ENCODE results near the gene G6PC3.

Gene G6PC3

GRCh38 chr17:44123356-44124117 lies 53.0 kb downstream of the G6PC3 start, which contains the start of gene HDAC5 (continued):
- no peak for TF ChIP-seq HOXD13 (CRISPR knock-in tag; IDR thresholded peaks at IDR 0.05; ENCODE audit: borderline replicate concordance)
- TF ChIP-seq, protein P1, sequence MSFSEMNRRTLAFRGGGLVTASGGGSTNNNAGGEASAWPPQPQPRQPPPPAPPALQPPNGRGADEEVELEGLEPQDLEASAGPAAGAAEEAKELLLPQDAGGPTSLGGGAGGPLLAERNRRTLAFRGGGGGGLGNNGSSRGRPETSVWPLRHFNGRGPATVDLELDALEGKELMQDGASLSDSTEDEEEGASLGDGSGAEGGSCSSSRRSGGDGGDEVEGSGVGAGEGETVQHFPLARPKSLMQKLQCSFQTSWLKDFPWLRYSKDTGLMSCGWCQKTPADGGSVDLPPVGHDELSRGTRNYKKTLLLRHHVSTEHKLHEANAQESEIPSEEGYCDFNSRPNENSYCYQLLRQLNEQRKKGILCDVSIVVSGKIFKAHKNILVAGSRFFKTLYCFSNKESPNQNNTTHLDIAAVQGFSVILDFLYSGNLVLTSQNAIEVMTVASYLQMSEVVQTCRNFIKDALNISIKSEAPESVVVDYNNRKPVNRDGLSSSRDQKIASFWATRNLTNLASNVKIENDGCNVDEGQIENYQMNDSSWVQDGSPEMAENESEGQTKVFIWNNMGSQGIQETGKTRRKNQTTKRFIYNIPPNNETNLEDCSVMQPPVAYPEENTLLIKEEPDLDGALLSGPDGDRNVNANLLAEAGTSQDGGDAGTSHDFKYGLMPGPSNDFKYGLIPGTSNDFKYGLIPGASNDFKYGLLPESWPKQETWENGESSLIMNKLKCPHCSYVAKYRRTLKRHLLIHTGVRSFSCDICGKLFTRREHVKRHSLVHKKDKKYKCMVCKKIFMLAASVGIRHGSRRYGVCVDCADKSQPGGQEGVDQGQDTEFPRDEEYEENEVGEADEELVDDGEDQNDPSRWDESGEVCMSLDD (tag by site-specific recombination; IDR thresholded peaks at IDR 0.05) = peak; percentile 55; the same call in 1 of the 2 replicates
- TF ChIP-seq GLIS2 (tag by site-specific recombination; IDR thresholded peaks at IDR 0.05) = peak; percentile 91
- TF ChIP-seq ZNF514 (tag by site-specific recombination; IDR thresholded peaks at IDR 0.05) = no peak
- TF ChIP-seq PRDM6 (tag by site-specific recombination; IDR thresholded peaks at IDR 0.05) = no peak
- no peak for TF ChIP-seq MEIS1 (CRISPR knock-in tag; IDR thresholded peaks at IDR 0.05; ENCODE audit: borderline replicate concordance)
- peak; percentile 74 for TF ChIP-seq ZEB2 (tag by site-specific recombination; IDR thresholded peaks at IDR 0.05)
- peak; percentile 88 for TF ChIP-seq PRDM10 (tag by site-specific recombination; IDR thresholded peaks at IDR 0.05)
- peak; percentile 88 for TF ChIP-seq IKZF3 (tag by site-specific recombination; IDR thresholded peaks at IDR 0.05)
- TF ChIP-seq ZNF391 (tag by site-specific recombination; IDR thresholded peaks at IDR 0.05; ENCODE audit: borderline replicate concordance, low read depth) = 0 out of 2 replicates have a peak, but pooled peaks have one; percentile 24
- peak; percentile 61 for TF ChIP-seq ZSCAN30 (tag by site-specific recombination; IDR thresholded peaks at IDR 0.05)
- no peak for TF ChIP-seq ZNF223 (tag by site-specific recombination; IDR thresholded peaks at IDR 0.05)
- no peak for TF ChIP-seq ZFP41 (tag by site-specific recombination; IDR thresholded peaks at IDR 0.05; ENCODE audit: borderline replicate concordance)
- TF ChIP-seq ZFP37 (tag by site-specific recombination; IDR thresholded peaks at IDR 0.05) = no peak
- 0 out of 2 replicates have a peak, but pooled peaks have one; percentile 50 for TF ChIP-seq ZNF561 (tag by site-specific recombination; IDR thresholded peaks at IDR 0.05; ENCODE audit: borderline replicate concordance)
- peak; percentile 98 for TF ChIP-seq ZBTB48 (tag by site-specific recombination; IDR thresholded peaks at IDR 0.05)
- peak; percentile 66; the same call in 1 of the 2 replicates for TF ChIP-seq ZNF324 (tag by site-specific recombination; IDR thresholded peaks at IDR 0.05)
- peak; percentile 66; the same call in 1 of the 2 replicates for TF ChIP-seq KLF9 (tag by site-specific recombination; IDR thresholded peaks at IDR 0.05; ENCODE audit: low read depth)
- TF ChIP-seq SP2 (tag by site-specific recombination; IDR thresholded peaks at IDR 0.05) = peak; percentile 58
- TF ChIP-seq ZNF843 (tag by site-specific recombination; IDR thresholded peaks at IDR 0.05) = 0 out of 2 replicates have a peak, but pooled peaks have one; percentile 48
- TF ChIP-seq, protein P2, sequence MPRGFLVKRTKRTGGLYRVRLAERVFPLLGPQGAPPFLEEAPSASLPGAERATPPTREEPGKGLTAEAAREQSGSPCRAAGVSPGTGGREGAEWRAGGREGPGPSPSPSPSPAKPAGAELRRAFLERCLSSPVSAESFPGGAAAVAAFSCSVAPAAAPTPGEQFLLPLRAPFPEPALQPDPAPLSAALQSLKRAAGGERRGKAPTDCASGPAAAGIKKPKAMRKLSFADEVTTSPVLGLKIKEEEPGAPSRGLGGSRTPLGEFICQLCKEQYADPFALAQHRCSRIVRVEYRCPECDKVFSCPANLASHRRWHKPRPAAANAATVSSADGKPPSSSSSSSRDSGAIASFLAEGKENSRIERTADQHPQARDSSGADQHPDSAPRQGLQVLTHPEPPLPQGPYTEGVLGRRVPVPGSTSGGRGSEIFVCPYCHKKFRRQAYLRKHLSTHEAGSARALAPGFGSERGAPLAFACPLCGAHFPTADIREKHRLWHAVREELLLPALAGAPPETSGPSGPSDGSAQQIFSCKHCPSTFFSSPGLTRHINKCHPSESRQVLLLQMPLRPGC (tag by site-specific recombination; IDR thresholded peaks at IDR 0.05) = no peak
- no peak for TF ChIP-seq ZNF214 (tag by site-specific recombination; IDR thresholded peaks at IDR 0.05; ENCODE audit: borderline replicate concordance)
- TF ChIP-seq, protein P3, sequence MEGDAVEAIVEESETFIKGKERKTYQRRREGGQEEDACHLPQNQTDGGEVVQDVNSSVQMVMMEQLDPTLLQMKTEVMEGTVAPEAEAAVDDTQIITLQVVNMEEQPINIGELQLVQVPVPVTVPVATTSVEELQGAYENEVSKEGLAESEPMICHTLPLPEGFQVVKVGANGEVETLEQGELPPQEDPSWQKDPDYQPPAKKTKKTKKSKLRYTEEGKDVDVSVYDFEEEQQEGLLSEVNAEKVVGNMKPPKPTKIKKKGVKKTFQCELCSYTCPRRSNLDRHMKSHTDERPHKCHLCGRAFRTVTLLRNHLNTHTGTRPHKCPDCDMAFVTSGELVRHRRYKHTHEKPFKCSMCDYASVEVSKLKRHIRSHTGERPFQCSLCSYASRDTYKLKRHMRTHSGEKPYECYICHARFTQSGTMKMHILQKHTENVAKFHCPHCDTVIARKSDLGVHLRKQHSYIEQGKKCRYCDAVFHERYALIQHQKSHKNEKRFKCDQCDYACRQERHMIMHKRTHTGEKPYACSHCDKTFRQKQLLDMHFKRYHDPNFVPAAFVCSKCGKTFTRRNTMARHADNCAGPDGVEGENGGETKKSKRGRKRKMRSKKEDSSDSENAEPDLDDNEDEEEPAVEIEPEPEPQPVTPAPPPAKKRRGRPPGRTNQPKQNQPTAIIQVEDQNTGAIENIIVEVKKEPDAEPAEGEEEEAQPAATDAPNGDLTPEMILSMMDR (tag by site-specific recombination; IDR thresholded peaks at IDR 0.05) = peak; percentile 95
- no peak for TF ChIP-seq ZNF555 (tag by site-specific recombination; conservative IDR thresholded peaks at IDR 0.05)
- TF ChIP-seq HIC1 (tag by site-specific recombination; IDR thresholded peaks at IDR 0.05) = peak; percentile 36; the same call in 1 of the 2 replicates
